H1 (cell line): ENCODE measurements around the gene LTBR. TPM values are rescaled to one million over a fixed set of nuclear protein-coding genes. Genes with fewer than 3 reads are reported as not detected.

Experiments used
- CTCF ChIA-PET: fragments of 300-600 bp; sonication (Branson Sonifier 250); formaldehyde crosslinking; loops from one replicate; lab custom pipeline; 2021; ENCODE audit not compliant: partially characterized antibody; lab: Charles Lee
- POLR2A ChIA-PET: fragments of 300-600 bp; sonication (Branson Sonifier 250); formaldehyde crosslinking; loops from one replicate; lab custom pipeline; 2021; ENCODE audit warnings: inconsistent platforms; ENCODE audit not compliant: partially characterized antibody; lab: Charles Lee
- DNase-seq, 2 experiments: peaks; one replicate each; pipeline versions ENCODE4 v3.0.0 to v3.0.0-alpha.2; 2010 to 2022; ENCODE audit warnings: low spot score in 2 of 2, low read depth in 1 of 2, mixed read lengths in 1 of 2
- FAIRE-seq: peaks from 2 replicates; lab custom pipeline; 2011; peaks lifted over from hg19 to GRCh38; lab: Jason Lieb, UNC
- H2AFZ ChIP-seq: 2 replicates; pipeline ENCODE4 v1.8.1; 2012; ENCODE audit warnings: low read length, inconsistent platforms
- H2AK5ac ChIP-seq: 2 replicates; pipeline ENCODE4 v1.6.1; 2013; ENCODE audit warnings: low read depth, low read length
- H2BK120ac ChIP-seq: replicated peaks from 2 replicates; pipeline ENCODE3; 2013; ENCODE audit warnings: low read depth, low read length, inconsistent platforms
- H2BK12ac ChIP-seq: 2 replicates; pipeline ENCODE4 v1.6.1; 2013; ENCODE audit warnings: low read depth, low read length
- H2BK15ac ChIP-seq: 2 replicates; pipeline ENCODE4 v1.6.1; 2013; ENCODE audit warnings: low read length
- H2BK20ac ChIP-seq: 2 replicates; pipeline ENCODE4 v1.6.1; 2013; ENCODE audit warnings: low read length
- H2BK5ac ChIP-seq: 2 replicates; pipeline ENCODE4 v1.6.1; 2013; ENCODE audit warnings: low read depth, low read length
- H3K14ac ChIP-seq: 2 replicates; pipeline ENCODE4 v1.6.1; 2013; ENCODE audit warnings: inconsistent platforms; ENCODE audit not compliant: insufficient read length
- H3K18ac ChIP-seq: 2 replicates; pipeline ENCODE4 v1.6.1; 2013; ENCODE audit warnings: low read length; ENCODE audit errors: extremely low read depth
- H3K23ac ChIP-seq: 2 replicates; pipeline ENCODE4 v1.6.1; 2013; ENCODE audit warnings: inconsistent platforms; ENCODE audit not compliant: insufficient read length
- H3K23me2 ChIP-seq: 2 replicates; pipeline ENCODE4 v1.6.1; 2013; ENCODE audit warnings: low read depth, low read length
- H3K27ac ChIP-seq: 2 replicates; pipeline ENCODE4 v1.6.1; 2011; ENCODE audit warnings: low read depth, low read length, inconsistent platforms
- H3K27me3 ChIP-seq, 4 experiments: replicated peaks in 1 of 4; 1 replicate in 1 of 4; 2 replicates in 3 of 4; pipeline versions ENCODE4 v1.6.1 to v1.8.1; 2011 to 2013; ENCODE audit warnings: low read length in 3 of 4, mild to moderate bottlenecking in 3 of 4, inconsistent platforms in 2 of 4, mixed read lengths in 2 of 4, moderate library complexity in 1 of 4; ENCODE audit not compliant: control insufficient read depth in 3 of 4, insufficient read depth in 3 of 4; ENCODE audit errors: extremely low read depth in 1 of 4
- H3K36me3 ChIP-seq, 4 experiments: 2 replicates each; pipeline versions ENCODE4 v1.6.1 to v1.8.1; 2011 to 2013; ENCODE audit warnings: mild to moderate bottlenecking in 4 of 4, low read length in 3 of 4, moderate library complexity in 2 of 4, control low read depth in 1 of 4, inconsistent platforms in 1 of 4; ENCODE audit not compliant: insufficient read depth in 4 of 4, control insufficient read depth in 2 of 4
- H3K4ac ChIP-seq: replicated peaks from 2 replicates; pipeline ENCODE3; 2013; ENCODE audit warnings: low read length, low read depth, mixed read lengths, inconsistent platforms; ENCODE audit not compliant: insufficient read length
- H3K4me1 ChIP-seq, 4 experiments: replicated peaks in 1 of 4; 1 replicate in 1 of 4; 2 replicates in 3 of 4; pipeline versions ENCODE4 v1.6.1 to v1.8.1; 2011 to 2013; ENCODE audit warnings: low read length in 3 of 4, inconsistent platforms in 2 of 4, mixed read lengths in 1 of 4; ENCODE audit not compliant: insufficient read depth in 4 of 4, control insufficient read depth in 3 of 4
- H3K4me2 ChIP-seq, 2 experiments: 2 replicates each; pipeline versions ENCODE4 v1.6.1 to v1.8.1; 2011 to 2013; ENCODE audit warnings: low read depth in 2 of 2, low read length in 2 of 2, control low read depth in 1 of 2, inconsistent platforms in 1 of 2, mild to moderate bottlenecking in 1 of 2; ENCODE audit not compliant: insufficient read depth in 1 of 2
- H3K4me3 ChIP-seq, 4 experiments: fragments of 200-600, 300-600 bp in 1 of 4; sonication (generic), shearing (Covaris generic), sonication (Bioruptor Twin) in 1 of 4; 2 replicates each; pipeline versions ENCODE4 v1.5.1 to v1.8.1; 2011 to 2016; ENCODE audit warnings: low read length in 4 of 4, low read depth in 3 of 4, control low read depth in 2 of 4, inconsistent platforms in 2 of 4, mild to moderate bottlenecking in 2 of 4, mixed read lengths in 1 of 4, moderate library complexity in 1 of 4; ENCODE audit not compliant: insufficient read depth in 2 of 4; ENCODE audit errors: extremely low read depth in 1 of 4
- H3K56ac ChIP-seq: replicated peaks from 2 replicates; pipeline ENCODE3; 2013; ENCODE audit warnings: low read depth, mild to moderate bottlenecking, mixed read lengths, low read length, inconsistent platforms; ENCODE audit not compliant: insufficient read length
- H3K79me1 ChIP-seq: 2 replicates; pipeline ENCODE4 v1.6.1; 2013; ENCODE audit warnings: low read depth, low read length, control low read depth
- H3K79me2 ChIP-seq, 2 experiments: 2 replicates each; pipeline versions ENCODE4 v1.6.1 to v1.8.1; 2012 to 2013; ENCODE audit warnings: low read length in 2 of 2, mild to moderate bottlenecking in 2 of 2, inconsistent platforms in 1 of 2; ENCODE audit not compliant: insufficient read depth in 2 of 2, control insufficient read depth in 1 of 2
- H3K9ac ChIP-seq, 4 experiments: replicated peaks in 1 of 4; 1 replicate in 1 of 4; 2 replicates in 3 of 4; pipeline versions ENCODE4 v1.6.1 to v1.8.1; 2011 to 2013; ENCODE audit warnings: low read depth in 3 of 4, low read length in 3 of 4, control low read depth in 2 of 4, mild to moderate bottlenecking in 2 of 4, moderate library complexity in 2 of 4, inconsistent platforms in 1 of 4; ENCODE audit errors: extremely low read depth in 1 of 4
- H3K9me3 ChIP-seq, 2 experiments: 2 replicates each; pipeline versions ENCODE4 v1.6.1 to v1.8.1; 2012 to 2013; ENCODE audit warnings: mild to moderate bottlenecking in 2 of 2, moderate library complexity in 2 of 2, control low read depth in 1 of 2, inconsistent platforms in 1 of 2, low read depth in 1 of 2, low read length in 1 of 2, mixed read lengths in 1 of 2; ENCODE audit not compliant: insufficient read depth in 2 of 2
- H4K20me1 ChIP-seq, 2 experiments: replicated peaks in 1 of 2; 2 replicates each; pipeline versions ENCODE3 to v1.8.1; 2011 to 2013; ENCODE audit warnings: inconsistent platforms in 2 of 2, low read length in 2 of 2, mild to moderate bottlenecking in 1 of 2; ENCODE audit not compliant: insufficient read depth in 2 of 2, control insufficient read depth in 1 of 2
- H4K5ac ChIP-seq: 2 replicates; pipeline ENCODE4 v1.6.1; 2013; ENCODE audit warnings: low read length, low read depth, mixed read lengths, inconsistent platforms; ENCODE audit not compliant: insufficient read length
- H4K8ac ChIP-seq: 2 replicates; pipeline ENCODE4 v1.8.0; 2013; ENCODE audit warnings: mild to moderate bottlenecking, moderate library complexity, low read length, inconsistent platforms; ENCODE audit not compliant: insufficient read depth; ENCODE audit errors: extremely low read depth
- H4K91ac ChIP-seq: replicated peaks from 2 replicates; pipeline ENCODE3; 2013; ENCODE audit warnings: low read length, mixed read lengths, inconsistent platforms; ENCODE audit not compliant: insufficient read length
- KDM5A ChIP-seq: fragments of 200-600 bp; IDR thresholded peaks from 2 replicates; pipeline ENCODE4 v1.7.1; 2012; ENCODE audit warnings: mild to moderate bottlenecking, low read length, inconsistent platforms, mixed read lengths
- SP1 ChIP-seq: IDR thresholded peaks from 2 replicates; pipeline ENCODE4 v1.6.1; 2011; ENCODE audit warnings: low read depth, low read length
- WGBS, 2 experiments: shearing (Covaris generic) in 1 of 2; methylation state at CpG; one replicate each; pipeline versions ENCODE4 v1.1.6 to v1.1.7; 2013 to 2015; ENCODE audit warnings: low lambda C conversion rate in 2 of 2, mixed read lengths in 2 of 2, inconsistent platforms in 1 of 2, low coverage in 1 of 2, missing lambda C conversion rate in 1 of 2; ENCODE audit not compliant: insufficient replicate concordance in 2 of 2, insufficient coverage in 1 of 2, insufficient read length in 1 of 2; ENCODE audit errors: extremely low coverage in 1 of 2, missing lambda C conversion rate in 1 of 2; 5-methylcytosine and 5-hydroxymethylcytosine counted together
- polyA plus RNA-seq, 7 experiments: library from polyadenylated mRNA; depleted of rRNA in 3 of 7; stranded (reverse) in 5 of 7; unstranded in 2 of 7; fragments of >200 nt in 5 of 7; fragments of 200-250 nt in 2 of 7; gene quantifications; 1 replicate in 5 of 7; 2 replicates in 1 of 7; 4 replicates in 1 of 7; pipeline versions ENCODE4 v1.2.1 to v1.2.3, GENCODE V29; 2011 to 2013; ENCODE audit warnings: missing spikeins in 2 of 7, mixed read lengths in 2 of 7
- total RNA-seq: library from RNA; stranded (reverse); fragmentation: NEBNext Ultra II Directional; extraction: Animal tissue kit (Norgen Biotek cat#: 25700); gene quantifications from 2 replicates; pipeline ENCODE4 v1.2.1, GENCODE V29; 2021

Gene LTBR
- total and polyA plus RNA-seq, 2 of the 8 experiments (the other 6 are each of a cell fraction or from before 2014, with no cell fraction given), result 5.1 to 6.3 TPM

DNA sequence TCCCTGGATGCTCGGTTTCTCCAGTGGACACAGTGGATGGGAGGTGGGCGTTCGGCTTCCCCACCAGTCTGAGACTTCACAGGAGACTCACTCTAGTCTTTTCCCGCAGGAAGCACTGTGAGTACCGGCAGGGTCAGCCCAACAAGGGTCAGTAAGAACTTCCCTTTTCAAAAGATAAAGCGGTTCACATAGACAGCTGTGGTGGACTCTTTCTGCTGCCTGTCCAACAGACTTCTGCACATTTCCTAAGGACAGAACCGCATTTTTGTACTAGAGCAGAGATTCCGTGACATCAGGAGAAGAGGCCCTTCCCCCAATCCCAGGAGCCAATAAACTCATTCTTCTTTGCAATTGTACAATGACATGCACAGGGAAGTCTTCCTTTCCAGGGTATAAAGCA, 10.4 kb downstream of the LTBR start:
- Histone ChIP-seq H3K56ac (no peak overlapping the region), H3K9me3 (no peaks in the 10 kb centered on the region), H3K36me3 (no peaks in the 10 kb centered on the region), H3K4me1 (peaks cover 0 to 4% (median 3%) of the 10 kb centered on the region in 4 experiments; a peak in 4 of 7 replicates), H4K8ac (no peak overlapping the region), H4K5ac (no peak overlapping the region), H2AK5ac (no peak overlapping the region), H2BK120ac (no peak overlapping the region), H2AFZ (no peak overlapping the region), H3K23me2 (no peaks in the 10 kb centered on the region), H2BK5ac (no peak overlapping the region), H3K27ac (no peak overlapping the region), H3K4me3 (no peak overlapping the region), H2BK15ac (no peak overlapping the region), H3K4me2 (no peak overlapping the region), H4K91ac (no peak overlapping the region), H3K79me1 (no peaks in the 10 kb centered on the region), H3K79me2 (no peaks in the 10 kb centered on the region), H3K14ac (no peak overlapping the region), H3K27me3 (no peaks in the 10 kb centered on the region), H3K9ac (no peak overlapping the region), H4K20me1 (no peaks in the 10 kb centered on the region), H2BK12ac (no peak overlapping the region), H2BK20ac (no peak overlapping the region), H3K4ac (no peak overlapping the region), H3K18ac (no peak overlapping the region), H3K23ac (no peak overlapping the region)
- WGBS, 2 experiments, result 94% methylated on average over 8 of the region's 8 CpGs; no CpG with 5 or more reads in 1 of the 2 experiments
- FAIRE-seq (no peak), DNase-seq (no peak)
- TF ChIP-seq SP1 (no peak), KDM5A (no peak)
- ChIA-PET CTCF (interaction anchor here (0.6 kb wide), 1 partner anchor 27 kb away, joined by 3 read pairs; no protein-coding TSS in a partner anchor), POLR2A (interaction anchor here (0.6 to 6.0 kb wide), 3 partner anchors 11 to 49 kb away, joined by 3 to 36 read pairs (median 17); partner anchors contain the start of genes LTBR and SCNN1A)
